SK-N-MC (cell line): Measurements from ENCODE around the gene HNF4A.

Source experiments
- EZH2 ChIP-seq: fragments of 200-600 bp; sonication (generic); IDR thresholded peaks from one replicate; pipeline ENCODE4 v1.6.1; 2017; ENCODE audit warnings: antibody characterized with exemption
- FOXP2 ChIP-seq: optimal IDR thresholded peaks from 2 replicates; pipeline ENCODE3; 2011; ENCODE audit warnings: mild to moderate bottlenecking, moderate library complexity; ENCODE audit not compliant: insufficient read depth; ENCODE audit errors: extremely low read length, control extremely low read depth
- POLR2AphosphoS5 ChIP-seq: IDR thresholded peaks from 2 replicates; pipeline ENCODE4 v1.6.1; 2012; ENCODE audit warnings: mild to moderate bottlenecking, low read depth, low read length, borderline replicate concordance

GRCh38 chr20:44481719-44482416, 126.4 kb downstream of the HNF4A start:
- TF ChIP-seq EZH2: no peak
- no peak for TF ChIP-seq POLR2AphosphoS5
- no peak for TF ChIP-seq FOXP2
